GM08714 (cell line): ENCODE results near the gene AKT1.

Source experiments
- H3K4me3 ChIP-seq: fragments of 200-500 bp; sonication (Bioruptor generic); 2 replicates; pipeline ENCODE4 v1.5.1; 2014; ENCODE audit warnings: mild to moderate bottlenecking, low read length, inconsistent platforms
- ZNF274 ChIP-seq: IDR thresholded peaks from 2 replicates; pipeline ENCODE4 v1.6.1; 2012; ENCODE audit warnings: mild to moderate bottlenecking, low read depth, low read length

The AKT1 gene

GRCh38 chr14:104725772-104726548 lies 69.6 kb downstream of the AKT1 start:
- H3K4me3 ChIP-seq: no peak overlapping the region
- no peak for TF ChIP-seq ZNF274

DNA sequence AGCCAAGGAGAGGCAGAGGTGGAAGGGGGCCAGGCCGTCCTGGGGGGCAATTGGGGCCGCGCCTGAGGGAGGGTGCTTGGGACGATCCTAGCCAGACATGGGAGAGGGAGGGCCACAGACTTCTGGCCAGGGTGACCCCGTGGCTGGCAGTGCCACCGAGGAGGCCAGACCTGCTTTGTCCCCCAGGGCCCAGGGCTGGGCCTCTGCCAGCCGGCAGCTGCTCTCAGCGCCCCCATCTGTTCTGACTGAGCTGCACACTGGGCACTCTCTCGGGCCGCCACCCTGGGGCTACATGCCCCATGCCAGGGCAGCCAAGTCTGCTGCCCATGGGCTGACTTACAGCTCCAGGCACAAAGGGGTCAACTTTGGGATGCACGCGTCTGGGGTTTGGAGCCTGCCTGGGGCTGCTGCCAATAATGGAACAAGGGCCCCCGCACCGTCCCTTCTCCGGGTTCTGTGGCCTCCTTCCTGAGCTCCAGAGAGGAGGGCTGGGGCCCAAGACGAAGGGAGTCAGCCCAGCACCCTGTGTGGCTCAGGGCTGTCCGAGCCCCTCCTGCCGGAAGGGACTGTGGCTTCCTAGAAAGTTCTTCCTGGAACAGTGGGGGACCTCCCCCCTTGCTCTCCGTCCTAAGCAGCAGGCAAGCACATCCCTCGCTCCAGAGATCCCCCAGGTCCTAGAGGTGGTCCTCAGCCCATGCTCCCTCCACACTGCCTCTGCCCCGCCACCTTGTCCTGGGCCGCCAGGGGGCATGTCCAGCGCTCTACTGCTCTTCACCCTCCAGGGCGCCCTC lies 70.4 kb downstream of the AKT1 start:
- no peak overlapping the region for H3K4me3 ChIP-seq
- no peak for TF ChIP-seq ZNF274

DNA sequence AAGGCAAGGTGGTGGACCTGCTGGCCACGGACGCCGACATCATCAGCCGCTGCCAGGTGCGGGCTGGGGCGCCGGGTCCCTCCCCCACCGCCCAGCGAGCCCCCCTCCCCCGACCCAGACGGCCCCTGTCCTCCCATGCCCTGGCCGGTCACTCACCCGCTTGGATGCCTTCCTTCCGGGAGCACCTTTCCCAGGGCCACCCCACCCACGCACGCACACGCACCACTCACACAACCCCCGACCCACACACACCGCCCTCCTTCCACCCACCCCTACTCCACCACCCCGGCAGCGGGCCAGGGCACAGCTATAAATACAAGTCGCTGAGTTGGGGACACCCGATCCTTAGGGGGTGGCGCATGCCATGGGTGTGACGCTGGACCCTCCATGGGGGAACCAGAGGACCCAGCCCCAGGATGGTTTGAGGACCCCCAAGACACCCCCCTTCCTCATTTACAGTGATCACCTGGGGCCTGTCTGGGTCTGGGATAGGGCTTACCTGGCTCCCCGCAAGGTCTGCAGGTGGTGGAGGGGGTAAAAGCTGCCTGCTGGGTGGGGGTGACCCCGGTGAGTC lies 71.1 kb downstream of the AKT1 start:
- TF ChIP-seq ZNF274: no peak
- H3K4me3 ChIP-seq: peak overlapping the region; percentile 57; the same call in 1 of the 2 replicates

- peak within 1 kb of the TSS; percentile 60; the same call in 1 of the 2 replicates for H3K4me3 ChIP-seq
- TF ChIP-seq ZNF274: no peak
Observed at GRCh38 chr14:104723651-104724406, 71.7 kb downstream of the AKT1 start, which contains the start of gene ADSS1. Gene ADSS1, plus strand, starts transcription at chr14:104724229. Its CDS starts 42 bp downstream, at chr14:104724271.

- TF ChIP-seq ZNF274: no peak
- H3K4me3 ChIP-seq: no peak overlapping the region
Observed at GRCh38 chr14:104722938-104723650, 72.5 kb downstream of the AKT1 start.

GRCh38 chr14:104721505-104722431 lies 73.8 kb downstream of the AKT1 start:
- H3K4me3 ChIP-seq: no peak overlapping the region
- TF ChIP-seq ZNF274: no peak
